SKM-1 treated with dmso at 0.1 percent for 144 hours (cell line): ENCODE data around the gene TMEM126A.
"Not testable (repeated sequence)": the region's sequence is repeated elsewhere in the genome, so short reads cannot be mapped to it uniquely, and the experiment has no call there.

Source experiments
- DNase-seq: peaks from one replicate; lab custom pipeline; 2025; ENCODE audit not compliant: unreplicated experiment; lab: John Stamatoyannopoulos, UW

Gene TMEM126A

DNA sequence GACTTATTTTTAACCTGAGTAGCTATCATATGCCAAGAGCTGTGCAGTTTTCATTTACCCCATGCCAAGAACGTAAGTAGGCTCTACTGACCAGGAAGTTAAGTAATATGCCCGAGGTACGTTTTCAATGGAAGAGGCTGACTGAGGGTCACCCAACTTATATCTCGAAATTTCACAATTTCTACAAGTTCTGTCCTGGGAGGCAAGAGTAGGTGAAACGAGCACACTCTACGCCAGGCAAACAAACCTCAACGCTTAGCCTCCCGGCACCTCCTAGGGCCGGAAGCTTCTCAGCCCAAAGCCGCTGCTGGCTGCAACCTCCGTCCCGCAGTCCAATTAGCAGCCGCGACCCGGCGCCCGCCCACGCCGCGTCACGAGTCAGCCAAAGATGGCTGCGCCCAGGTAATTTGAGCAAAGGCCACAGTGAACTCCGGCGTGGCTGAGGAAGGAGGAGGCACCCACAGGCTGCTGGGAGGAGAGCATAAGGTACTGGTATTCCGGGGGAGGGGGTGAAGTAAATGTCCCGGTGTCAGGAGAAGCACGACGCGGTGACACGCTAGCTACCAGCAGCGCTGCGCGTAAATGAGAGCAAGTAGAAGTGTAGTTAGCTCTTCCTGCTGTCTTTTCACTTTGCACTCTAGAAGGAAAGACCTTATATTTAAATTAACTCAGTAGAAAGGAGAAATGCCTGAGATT is at the start of gene TMEM126A:
Gene TMEM126A (plus strand): TSS at position 364 of the 696 bp plus-strand sequence. CDS start 2,289 bp downstream, outside the sequence.
- DNase-seq: peak; percentile 79

DNA sequence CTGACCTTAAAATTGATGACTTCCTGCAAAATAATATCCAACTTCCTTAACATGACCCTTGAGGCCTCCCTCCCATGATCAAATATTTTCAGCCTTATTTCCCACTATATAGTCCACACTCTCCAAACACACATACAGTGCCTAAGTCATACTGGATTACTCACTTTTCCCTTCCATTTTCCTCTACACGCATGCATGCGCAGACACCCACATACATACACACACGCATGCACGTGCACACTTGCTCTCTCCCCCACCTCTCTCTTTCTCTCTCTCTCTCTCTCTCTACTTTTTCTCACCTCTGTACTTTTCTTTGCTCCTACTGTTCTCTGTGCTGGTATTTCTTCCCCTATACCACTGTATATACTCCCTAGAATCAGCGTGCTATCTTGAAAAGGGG is 48.7 kb upstream of the TMEM126A start:
- DNase-seq: no peak

DNA sequence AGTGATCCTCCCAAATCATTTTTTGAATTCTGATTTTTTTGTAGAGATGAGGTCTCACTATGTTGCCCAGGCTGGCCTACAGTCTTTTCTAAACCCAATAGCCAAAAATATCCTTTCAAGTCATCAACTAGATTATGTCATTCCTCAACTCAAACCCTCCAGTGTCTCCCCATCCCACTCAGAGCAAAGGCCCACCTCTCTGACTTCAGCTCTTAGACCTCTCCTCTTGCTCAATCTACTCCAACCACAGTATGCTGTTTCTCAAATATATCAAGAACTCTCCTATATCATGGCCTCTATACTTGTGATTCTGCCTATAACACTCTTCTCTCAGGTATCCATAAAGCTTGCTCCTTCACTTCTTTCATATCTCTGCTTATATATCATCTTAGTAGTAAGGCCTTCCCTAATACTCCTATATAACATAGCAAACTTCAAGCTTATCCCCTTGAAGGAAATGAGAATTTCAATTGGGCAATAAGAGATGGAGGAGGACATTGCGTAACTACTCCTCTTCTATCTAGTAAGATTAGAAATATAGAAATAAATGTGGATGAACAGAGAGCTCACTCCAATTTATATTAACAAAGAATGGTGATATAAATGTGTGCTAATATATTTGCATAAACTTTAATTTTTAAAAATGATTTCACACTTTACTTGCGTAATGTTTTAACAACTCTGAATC is 45.1 kb upstream of the TMEM126A start:
- peak; percentile 46 for DNase-seq

DNA sequence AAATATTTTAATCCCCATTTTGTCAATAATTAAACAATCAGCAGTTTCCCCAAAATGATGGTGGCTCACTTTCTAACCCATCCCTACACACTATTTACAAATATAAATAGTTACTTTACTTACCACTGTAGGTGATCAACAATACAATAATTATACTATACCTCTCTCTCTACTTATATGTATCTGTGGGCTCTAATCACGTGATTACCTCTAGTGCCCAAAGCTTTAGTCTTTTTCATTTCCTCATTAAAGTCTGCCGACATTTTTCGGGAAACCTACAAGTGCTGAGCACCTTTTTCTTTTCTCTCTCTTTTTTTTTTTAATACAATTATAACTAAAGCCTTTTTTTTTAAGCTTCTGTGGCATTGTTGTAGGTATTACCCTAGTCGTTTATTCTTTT is 44.5 kb upstream of the TMEM126A start:
- DNase-seq: no peak

DNA sequence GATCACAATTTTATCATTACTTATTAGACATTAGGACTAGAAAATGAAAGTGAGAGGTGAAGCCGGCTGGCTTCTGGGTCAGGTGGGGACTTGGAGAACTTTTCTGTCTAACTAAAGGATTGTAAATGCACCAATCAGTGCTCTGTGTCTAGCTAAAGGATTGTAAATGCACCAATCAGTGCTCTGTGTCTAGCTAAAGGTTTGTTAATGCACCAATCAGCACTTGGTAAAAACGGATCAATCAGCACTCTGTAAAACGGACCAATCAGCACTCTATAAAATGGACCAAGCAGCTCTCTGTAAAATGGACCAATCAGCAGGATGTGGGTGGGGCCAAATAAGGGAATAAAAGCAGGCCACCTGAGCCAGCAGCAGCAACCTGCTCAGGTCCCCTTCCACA is 41.5 kb upstream of the TMEM126A start:
- not testable (repeated sequence) for DNase-seq

DNA sequence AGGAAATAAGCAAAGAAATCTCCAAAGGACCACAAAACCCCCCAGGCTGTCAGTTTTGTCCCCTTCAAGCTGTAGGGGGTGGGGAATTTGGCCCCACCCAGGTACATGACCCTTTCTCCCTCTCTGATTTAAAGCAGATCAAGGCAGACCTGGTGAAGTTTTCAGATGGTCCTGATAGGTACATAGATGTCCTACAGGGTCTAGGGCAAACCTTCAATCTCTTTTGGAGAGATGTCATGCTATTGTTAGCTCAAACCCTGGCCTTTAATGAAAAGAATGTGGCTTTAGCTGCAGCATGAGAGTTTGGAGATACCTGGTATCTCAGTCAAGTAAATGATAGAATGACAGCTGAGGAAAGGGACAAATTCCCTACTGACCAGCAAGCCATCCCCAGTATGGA is 39.1 kb upstream of the TMEM126A start:
- not testable (repeated sequence) for DNase-seq

DNA sequence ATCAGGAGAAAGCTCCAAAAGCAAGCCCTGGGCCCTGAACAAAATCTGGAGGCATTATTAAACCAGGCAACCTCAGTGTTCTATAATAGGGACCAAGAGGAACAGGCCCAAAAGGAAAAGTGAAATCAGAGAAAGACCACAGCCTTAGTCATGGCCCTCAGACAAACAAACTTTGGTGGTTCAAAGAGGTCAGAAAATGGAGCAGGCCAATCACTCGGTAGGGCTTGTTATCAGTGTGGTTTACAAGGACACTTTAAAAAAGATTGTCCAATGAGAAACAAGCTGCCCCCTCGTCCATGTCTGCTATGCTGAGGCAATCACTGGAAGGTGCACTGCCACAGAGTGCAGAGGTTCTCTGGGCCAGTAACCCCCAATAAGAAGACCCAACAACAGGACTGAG is 38.5 kb upstream of the TMEM126A start:
- DNase-seq: not testable (repeated sequence)

DNA sequence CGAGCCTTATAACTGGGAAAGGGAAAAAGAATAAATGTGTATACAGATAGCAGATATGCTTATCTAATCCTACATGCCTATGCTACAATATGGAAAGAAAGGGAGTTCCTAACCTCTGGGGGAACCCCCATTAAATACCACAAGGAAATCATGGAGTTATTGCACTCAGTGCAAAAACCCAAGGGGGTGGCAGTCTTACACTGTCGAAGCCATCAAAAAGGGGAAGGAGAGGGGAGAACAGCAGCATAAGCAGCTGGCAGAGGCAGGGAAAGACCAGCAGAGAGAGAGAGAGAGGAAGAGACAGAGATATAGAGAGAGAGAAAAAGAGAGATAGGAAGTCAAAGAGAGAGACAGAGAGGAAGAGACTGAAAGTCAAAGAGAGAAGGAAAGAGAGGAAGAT is 36.1 kb upstream of the TMEM126A start:
- not testable (repeated sequence) for DNase-seq

DNA sequence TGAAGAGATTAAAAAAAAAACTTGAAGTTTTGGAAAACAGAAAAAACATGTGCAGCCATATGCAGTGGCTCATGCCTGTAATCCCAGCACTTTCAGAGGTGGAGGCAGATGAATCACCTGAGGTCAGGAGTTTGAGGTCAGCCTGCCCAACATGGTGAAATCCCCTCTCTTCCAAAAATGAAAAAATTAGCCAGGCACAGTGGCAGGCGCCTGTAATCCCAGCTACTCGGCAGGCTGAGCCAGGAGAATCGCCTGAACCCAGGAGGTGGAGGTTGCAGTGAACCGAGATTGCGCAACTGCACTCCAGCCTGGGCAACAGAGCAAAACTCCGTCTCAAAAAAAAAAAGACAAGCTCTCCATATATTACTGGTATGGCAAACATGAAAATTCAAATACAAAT is 28.3 kb upstream of the TMEM126A start:
- DNase-seq: no peak

DNA sequence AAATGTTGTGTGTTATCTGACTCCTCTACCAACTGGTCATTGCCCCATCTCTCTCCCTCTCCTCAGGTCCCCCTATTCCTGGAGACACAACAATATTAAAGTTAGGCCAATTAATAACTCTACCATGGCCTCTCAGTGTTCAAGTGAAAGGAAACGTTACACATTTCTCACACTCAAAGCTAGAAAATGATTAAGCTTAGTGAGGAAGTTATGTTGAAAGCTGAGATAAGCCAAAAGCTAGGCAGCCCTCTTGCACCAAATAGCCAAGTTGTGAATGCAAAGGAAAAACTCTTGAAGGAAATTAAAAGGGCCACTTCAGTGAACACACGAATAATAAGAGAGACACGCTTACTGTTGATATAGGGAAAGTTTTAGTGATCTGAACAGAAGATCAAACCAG is 27.5 kb upstream of the TMEM126A start:
- DNase-seq: no peak

DNA sequence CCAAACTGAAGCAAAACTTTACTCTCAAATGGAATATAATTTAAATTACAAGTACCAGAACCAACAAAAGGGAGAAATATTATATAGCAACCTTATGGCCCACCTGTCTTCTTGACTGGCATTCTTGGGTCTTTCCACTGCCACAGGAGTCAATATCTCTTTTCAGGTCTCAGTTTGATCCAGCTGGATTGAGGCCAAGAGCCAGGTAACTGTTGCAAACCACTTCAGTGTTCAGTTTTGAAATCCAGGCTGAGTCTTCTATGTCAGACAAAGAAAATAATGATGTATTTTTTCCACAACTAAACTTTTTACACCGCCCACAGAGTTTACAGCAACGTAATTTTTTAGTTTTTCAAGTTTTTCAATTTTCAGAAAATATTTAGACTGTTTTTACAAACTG is 21.3 kb upstream of the TMEM126A start:
- DNase-seq: no peak

DNA sequence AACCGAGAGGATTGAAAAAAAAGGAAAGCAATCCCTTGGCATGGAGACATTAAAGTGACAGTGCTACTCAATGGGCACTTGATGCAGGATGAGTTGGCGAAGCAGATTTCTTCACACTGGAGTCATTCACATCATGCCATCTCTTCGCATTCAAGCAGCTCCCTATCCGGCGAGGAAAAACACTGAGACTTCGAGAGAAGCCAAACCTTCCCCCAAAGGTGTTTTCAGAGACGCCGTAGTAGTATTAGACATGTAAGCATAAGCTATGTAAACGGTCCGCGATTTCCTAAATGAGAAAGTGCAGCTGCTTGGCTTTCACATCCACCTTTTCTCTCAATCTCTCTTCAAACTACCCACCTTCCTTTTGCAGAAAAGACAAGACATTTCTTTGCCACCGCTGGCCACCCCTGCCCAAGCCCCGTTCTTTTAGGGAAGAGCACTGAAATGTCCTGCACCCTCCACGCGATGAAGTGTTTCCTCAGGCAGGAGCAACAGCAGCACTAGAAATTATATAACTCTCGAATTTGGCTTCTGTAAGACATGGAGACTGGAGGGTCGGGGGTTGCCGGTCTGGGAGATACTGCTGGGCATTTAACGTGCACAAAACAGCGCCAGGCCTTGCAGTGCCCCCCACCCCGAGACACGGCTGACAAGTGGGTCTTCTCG is 20.3 kb upstream of the TMEM126A start, which contains the start of gene DLG2:
Gene DLG2 (minus strand): TSS at position 13 of the 666 bp plus-strand sequence.
- DNase-seq: no peak

DNA sequence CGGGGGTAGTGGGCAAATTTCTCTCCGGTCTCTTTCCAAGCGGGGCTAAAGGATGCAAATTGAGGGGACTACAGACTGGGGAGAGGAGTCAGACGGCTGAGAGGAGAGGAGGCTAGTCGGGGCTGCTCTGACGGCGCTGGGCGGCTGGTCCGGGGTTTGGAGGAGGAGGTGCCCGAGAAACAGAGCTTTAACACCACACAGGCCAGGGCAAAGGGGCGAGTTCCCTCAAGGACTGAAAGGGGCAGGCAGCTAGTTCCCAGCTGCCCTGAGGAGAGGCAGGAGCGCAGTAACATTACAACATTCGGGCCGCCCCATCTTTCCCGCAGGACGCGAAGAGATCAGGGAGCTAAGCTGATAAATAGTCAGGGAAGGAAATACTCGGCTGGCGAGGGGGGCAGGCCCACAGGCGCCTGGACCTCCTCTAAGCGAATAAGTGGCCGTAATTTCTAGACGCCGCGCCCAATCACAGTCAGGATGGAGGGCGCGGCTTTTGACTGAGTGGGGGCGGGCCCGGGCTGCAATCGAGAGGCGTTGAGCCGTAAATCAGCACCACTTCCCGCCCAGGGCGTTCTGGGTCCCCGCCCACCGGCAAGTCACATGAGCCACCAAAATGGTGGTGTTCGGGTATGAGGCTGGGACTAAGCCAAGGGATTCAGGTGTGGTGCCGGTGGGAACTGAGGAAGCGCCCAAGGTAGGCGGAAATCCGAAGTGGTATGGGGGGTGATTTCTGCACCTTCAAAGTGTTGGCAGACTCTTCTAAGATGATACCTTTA is 19.6 kb upstream of the TMEM126A start, which contains the start of gene TMEM126B:
Gene TMEM126B (plus strand): TSS at position 596 of the 773 bp plus-strand sequence. CDS start 15 bp downstream, at position 611.
- DNase-seq: peak; percentile 98

DNA sequence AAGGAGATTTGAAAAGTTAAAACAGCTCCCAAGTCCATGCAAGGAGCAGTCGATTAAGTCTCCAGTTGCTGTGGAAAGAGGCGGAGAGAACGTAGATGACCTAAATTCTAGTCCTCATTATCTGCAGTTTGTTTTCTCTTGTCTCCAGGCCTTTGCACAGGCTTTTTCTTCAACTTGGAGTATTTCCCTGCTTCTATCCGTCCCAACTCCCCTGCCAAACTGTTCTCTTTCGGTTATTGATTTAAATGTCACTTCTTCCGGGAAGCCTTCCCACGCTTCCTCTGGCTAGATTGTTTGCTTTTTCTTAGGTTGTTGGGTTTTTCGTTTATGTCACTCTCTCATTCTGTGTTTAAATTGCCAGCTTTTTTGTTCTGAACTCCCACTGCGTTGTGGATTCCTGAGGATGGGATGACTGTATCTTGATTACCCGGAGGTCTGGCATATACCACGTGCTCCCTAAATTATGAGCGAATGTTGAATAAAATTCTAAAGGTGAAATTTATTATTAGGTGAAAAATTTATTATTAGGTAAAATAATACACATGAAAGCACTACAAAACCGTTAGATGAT is 18.9 kb upstream of the TMEM126A start:
- DNase-seq: no peak

DNA sequence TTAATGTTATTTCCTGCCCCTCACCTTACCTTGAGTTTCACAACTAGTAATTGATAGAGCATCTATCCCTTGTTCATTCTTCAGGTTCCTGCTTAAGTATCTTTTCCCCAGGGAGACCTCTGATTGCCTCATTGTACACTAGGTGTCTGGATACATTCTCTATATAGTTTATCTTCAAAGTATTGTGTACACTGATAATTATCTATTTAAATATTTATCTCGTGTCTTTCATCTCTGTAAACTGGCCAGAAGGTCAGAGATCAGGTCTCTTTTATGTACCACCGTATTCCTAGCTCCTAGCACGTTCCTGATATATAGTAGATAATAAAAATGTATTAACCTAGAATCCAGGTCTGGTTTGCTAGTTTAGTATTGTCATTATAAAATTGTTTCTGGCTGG is 13.0 kb upstream of the TMEM126A start:
- DNase-seq: no peak

DNA sequence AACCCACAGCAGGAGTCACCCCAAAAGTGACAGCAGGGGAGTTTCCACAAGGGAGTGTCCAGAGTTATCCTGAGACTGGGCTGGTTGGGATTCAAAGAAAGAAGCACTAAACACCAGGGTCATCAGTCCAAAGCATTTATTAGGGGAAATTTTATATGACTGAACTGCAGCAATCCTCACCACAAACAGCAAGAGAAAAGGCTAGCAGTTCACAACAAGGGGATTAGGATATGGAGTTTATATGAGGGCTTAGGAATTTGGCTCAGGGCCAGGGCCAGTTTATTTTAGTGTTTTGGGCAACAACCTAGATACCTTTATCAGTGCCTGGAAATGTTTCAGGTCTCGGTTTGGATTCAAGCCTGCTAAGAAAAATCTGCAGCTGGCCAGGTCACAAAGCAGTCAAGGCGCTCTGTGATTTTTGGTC is 4.6 kb upstream of the TMEM126A start:
- no peak for DNase-seq

DNA sequence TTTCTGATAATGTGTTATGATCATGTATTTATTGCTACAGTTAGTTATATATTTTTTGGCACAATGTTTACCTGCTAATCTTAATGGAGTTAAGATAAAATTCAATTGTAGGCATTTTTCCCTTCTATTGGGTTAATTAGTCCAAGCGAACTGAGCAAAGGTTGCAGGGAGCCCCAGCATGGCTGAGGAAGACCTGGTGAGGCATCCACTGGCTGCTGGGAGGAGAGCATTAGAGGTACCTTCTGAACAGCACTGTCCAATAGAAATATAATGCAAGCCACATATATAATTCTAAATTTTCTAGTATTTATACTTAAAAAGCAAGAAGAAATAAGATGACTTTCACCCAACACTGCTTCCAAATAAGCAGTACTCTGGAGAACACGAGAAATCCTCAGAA is 689 bp upstream of the TMEM126A start:
- no peak for DNase-seq

DNA sequence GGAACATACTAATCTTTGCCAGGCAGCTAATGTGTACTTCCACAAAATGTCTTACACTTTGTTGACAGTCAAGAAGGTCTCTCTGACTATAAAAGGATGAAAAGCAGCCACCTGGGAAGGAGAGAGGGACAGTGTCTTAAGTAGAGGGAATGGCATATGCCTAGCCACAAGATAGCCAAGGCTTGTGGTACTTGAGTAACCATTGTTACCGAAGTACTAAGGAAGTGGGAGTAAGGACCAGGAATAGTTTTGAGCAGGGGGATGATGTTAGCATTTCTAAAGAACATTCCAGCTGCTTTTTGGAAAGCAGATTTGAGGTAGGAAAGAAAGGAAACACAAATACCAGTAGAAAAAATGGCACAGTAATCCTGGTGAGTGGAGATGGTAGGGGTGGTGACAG is 3.4 kb downstream of the TMEM126A start:
- no peak for DNase-seq

DNA sequence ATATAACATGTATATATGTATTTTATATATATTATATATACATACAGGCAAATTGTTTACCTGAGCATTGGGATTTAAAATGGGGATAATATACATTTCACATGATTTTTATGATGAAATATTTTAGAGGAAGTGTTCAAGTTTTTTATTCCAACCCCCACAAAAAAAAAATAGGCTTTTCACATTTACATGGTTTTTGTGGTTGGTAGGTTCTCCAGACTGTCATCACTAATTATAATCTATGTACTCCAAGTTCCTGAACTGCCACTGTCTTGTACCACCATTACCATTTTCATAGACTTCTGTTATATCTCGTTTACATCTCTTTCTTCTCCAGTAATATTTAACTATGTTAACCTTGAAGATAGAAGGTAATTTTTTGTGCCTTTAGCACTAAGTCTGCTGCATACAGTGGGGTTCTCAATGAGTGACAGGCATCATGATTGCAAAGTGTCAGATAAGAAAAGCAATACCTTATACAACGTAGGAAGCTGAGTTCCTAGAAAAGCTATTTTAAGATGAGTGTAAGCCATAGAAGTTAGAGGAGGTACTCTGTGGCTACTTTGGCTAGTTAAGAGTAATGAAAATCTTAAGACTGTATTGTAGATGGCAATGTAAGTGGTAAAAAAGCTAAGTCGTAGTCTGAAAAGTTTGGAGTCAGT is 5.2 kb downstream of the TMEM126A start:
- no peak for DNase-seq

DNA sequence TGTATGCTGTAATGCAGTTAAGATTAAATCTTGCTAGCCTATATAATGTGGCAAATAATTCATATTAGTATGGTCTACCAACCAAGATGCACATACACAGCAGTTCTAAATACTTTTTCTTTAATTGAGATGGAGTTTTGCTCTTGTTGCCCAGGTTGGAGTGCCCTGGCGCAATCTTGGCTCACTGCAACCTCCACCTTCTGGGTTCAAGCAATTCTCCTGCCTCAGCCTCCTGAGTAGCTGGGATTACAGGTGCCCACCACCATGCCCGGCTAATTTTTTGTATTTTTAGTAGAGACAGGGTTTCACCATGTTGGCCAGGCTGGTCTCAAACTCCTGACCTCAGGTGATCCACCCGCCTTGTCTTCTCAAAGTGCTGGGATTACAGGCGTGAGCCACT is 6.6 kb downstream of the TMEM126A start:
- DNase-seq: not testable (repeated sequence)
